HG02763 (cell line): Measurements from ENCODE around the gene PCDHA10.
"Not testable (repeated sequence)": the region's sequence is repeated elsewhere in the genome, so short reads cannot be mapped to it uniquely, and the experiment has no call there.

ENCODE experiments used
- ATAC-seq: cut with Tn5 transposase; IDR thresholded peaks from one replicate; pipeline ENCODE4 v1.9.1; 2021; ENCODE audit warnings: mild to moderate bottlenecking, moderate library complexity; ENCODE audit not compliant: unreplicated experiment

Gene PCDHA10

GRCh38 chr5:140855772-140856674 lies at the start of gene PCDHA10:
PCDHA10 (plus strand) TSS chr5:140855897; CDS start chr5:140856049, 152 bp downstream.
- ATAC-seq: no peak

GRCh38 chr5:140806834-140807775 lies 48.6 kb upstream of the PCDHA10 start, which contains the start of gene PCDHA4:
PCDHA4 (plus strand) TSS chr5:140807068.
- ATAC-seq: no peak

GRCh38 chr5:140808241-140808888 lies 47.3 kb upstream of the PCDHA10 start:
- not testable (repeated sequence) for ATAC-seq

GRCh38 chr5:140808889-140809291 lies 46.8 kb upstream of the PCDHA10 start:
- ATAC-seq: no peak

GRCh38 chr5:140821375-140822280 lies 34.1 kb upstream of the PCDHA10 start, which contains the start of gene PCDHA5:
PCDHA5 (plus strand) TSS chr5:140821613.
- ATAC-seq: no peak

GRCh38 chr5:140822281-140822629 lies 33.4 kb upstream of the PCDHA10 start:
- ATAC-seq: no peak

- not testable (repeated sequence) for ATAC-seq
These were observed 32.7 kb upstream of the PCDHA10 start for GRCh38 chr5:140822969-140823368.

GRCh38 chr5:140823475-140823874 lies 32.2 kb upstream of the PCDHA10 start:
- no peak for ATAC-seq

- ATAC-seq: no peak
These were observed 27.9 kb upstream of the PCDHA10 start, which contains the start of gene PCDHA6 for GRCh38 chr5:140827704-140828361. PCDHA6 (plus strand) TSS chr5:140827960; CDS start chr5:140828092, 132 bp downstream.

GRCh38 chr5:140828362-140828737 lies 27.3 kb upstream of the PCDHA10 start:
- no peak for ATAC-seq

- not testable (repeated sequence) for ATAC-seq
These were observed 25.9 kb upstream of the PCDHA10 start for GRCh38 chr5:140829511-140830501.

GRCh38 chr5:140833993-140834392 lies 21.7 kb upstream of the PCDHA10 start, which contains the start of gene PCDHA7:
PCDHA7 (plus strand) TSS chr5:140834269; CDS start chr5:140834384, 115 bp downstream.
- no peak for ATAC-seq

- ATAC-seq: not testable (repeated sequence)
These were observed 21.2 kb upstream of the PCDHA10 start for GRCh38 chr5:140834439-140835008.

GRCh38 chr5:140835622-140836510 lies 19.8 kb upstream of the PCDHA10 start:
- ATAC-seq: no peak

GRCh38 chr5:140840978-140841962 lies 14.4 kb upstream of the PCDHA10 start, which contains the start of gene PCDHA8:
PCDHA8 (plus strand) TSS chr5:140841187; CDS start chr5:140841322, 135 bp downstream.
- no peak for ATAC-seq
